Measurements from ENCODE around the gene TRAK1.

TRAK1 gene

DNA sequence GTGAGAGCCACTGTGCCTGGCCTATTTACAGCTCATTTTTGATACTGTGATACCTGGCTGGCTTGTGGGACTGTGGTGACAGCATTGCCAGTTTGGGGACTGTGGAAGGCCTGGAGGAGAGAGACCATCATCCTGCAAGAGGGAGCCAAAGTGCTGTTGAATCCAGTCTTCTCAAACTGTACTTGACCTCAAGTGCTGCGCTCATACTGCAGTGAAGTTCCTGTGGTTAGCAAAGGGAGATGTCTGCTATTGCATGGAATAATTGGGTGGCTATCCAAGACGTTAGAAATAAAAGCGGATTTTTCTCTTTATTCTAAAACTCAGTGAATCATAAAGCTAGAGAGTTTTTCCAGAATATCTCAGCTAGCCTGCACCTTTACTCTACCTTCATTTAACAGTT, 91.4 kb downstream of the TRAK1 start:
- FAIRE-seq, result no peak

DNA sequence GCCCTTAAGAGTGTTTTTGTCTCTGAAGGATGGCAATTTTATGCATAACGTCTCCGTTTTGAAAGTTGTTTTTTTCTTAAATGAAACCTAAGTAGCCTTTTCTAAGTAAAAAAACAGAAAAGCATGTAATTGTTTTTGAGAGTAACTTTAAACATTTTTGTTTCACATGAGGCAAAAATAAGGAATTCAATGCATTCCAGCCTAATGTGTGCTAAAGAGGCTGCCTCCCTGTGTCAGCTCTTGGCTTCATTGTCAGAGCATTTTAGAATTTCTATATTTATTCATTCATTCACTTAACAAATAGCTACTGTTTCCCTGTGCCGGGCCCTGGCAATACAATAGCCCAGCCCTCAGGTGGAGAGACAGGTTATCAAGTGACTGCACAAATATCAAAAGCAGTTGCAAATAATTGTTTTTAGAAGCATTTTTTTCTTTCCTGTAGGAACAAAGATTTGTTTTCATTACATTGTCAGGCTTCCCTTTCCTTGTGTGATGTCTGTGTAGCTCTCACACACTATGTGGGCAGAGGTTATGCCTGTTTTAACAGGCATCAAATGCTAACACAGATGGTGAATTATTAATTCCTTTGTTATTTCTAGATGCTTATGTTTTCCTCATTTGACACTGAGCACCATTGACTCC, 93.0 kb downstream of the TRAK1 start:
- no peak for FAIRE-seq

GRCh38 chr3:42184651-42185443, 93.7 kb downstream of the TRAK1 start:
- FAIRE-seq, result no peak

DNA sequence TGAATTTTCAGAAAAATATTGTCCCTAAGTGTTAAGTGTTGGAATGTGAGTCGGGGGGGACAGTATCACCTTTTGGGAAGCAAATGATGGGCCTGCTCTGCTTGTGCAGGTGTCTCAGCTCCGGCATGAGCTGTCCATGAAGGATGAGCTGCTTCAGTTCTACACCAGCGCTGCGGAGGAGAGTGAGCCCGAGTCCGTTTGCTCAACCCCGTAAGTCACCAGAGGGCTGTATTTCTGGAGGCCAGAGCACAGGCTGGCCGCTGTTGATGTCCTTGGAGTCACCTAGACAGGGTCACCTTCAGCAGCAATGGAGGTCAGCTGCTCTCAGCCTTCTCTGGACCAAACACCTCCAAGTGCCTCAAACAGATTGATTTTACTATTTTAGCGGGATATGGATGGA, 96.8 kb downstream of the TRAK1 start:
- no peak for FAIRE-seq

GRCh38 chr3:42188376-42188775, 97.2 kb downstream of the TRAK1 start:
- FAIRE-seq, result no peak

DNA sequence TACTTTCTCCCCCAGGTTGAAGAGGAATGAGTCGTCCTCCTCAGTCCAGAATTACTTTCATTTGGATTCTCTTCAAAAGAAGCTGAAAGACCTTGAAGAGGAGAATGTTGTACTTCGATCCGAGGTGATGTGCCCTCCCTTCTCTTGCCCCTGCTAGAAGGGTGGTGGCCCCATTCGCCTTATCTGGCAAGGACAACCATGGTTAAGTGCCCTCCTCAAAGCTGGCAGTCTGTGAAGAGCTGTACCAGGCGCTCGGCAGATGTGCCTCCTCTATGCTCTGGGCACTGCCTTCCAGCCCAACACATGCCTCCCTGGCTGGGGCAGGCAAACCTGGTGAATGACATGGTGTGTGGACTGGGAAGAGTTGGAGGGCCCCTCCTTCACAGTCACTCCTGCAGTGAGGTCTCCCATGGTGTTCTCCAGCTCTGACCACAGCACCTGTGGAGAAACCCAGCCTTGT, 97.9 kb downstream of the TRAK1 start:
- FAIRE-seq, result no peak

- FAIRE-seq, result no peak
Observed at GRCh38 chr3:42189736-42190135, 98.6 kb downstream of the TRAK1 start.

DNA sequence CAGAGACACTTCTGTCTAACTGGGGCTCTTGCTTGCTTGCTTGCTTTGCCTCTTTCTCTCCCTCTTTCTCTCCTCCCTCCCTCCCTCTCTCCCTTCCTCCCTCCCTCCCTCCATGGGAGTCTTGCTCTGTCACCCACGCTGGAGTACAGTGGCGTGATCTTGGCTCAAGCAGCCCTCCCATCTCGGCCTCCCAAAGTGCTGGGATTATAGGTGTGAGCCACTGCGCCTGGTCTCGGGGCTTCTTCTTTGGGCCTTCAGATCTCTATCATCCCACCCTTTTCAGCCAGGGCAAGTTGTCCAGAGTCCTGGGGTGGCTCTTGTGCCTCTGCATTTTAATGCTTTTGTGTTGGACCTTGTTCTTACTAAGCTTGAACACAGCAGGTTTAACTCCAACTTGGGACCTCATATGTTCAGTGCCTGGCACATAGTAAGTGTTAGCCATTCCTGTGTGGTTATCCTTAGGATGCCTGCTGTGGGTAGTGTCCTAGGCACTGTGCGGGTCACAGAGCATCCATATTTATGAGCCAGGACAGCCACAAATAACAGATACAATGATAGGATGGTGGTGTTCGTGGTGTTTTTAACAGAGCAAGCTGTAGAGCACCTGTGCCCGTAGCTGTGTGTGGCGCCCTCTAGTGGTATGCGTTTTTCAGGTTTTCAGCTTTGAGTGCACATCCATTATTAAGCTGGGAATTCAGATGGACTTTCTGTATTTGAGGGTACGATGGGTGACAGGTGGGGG, 99.7 kb downstream of the TRAK1 start:
- no peak for FAIRE-seq

DNA sequence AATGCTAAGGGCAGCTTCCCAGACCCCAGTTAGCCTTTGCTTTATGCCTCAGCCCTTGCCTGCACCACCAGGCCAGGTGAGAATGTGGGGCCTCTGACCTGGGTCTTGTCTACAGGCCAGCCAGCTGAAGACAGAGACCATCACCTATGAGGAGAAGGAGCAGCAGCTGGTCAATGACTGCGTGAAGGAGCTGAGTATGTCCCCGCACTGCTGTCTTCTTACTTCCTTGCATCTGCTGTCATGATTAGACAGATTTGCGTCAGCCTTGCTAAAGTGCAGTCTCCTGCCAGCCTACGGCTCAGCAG, 100.2 kb downstream of the TRAK1 start:
- no peak for FAIRE-seq

DNA sequence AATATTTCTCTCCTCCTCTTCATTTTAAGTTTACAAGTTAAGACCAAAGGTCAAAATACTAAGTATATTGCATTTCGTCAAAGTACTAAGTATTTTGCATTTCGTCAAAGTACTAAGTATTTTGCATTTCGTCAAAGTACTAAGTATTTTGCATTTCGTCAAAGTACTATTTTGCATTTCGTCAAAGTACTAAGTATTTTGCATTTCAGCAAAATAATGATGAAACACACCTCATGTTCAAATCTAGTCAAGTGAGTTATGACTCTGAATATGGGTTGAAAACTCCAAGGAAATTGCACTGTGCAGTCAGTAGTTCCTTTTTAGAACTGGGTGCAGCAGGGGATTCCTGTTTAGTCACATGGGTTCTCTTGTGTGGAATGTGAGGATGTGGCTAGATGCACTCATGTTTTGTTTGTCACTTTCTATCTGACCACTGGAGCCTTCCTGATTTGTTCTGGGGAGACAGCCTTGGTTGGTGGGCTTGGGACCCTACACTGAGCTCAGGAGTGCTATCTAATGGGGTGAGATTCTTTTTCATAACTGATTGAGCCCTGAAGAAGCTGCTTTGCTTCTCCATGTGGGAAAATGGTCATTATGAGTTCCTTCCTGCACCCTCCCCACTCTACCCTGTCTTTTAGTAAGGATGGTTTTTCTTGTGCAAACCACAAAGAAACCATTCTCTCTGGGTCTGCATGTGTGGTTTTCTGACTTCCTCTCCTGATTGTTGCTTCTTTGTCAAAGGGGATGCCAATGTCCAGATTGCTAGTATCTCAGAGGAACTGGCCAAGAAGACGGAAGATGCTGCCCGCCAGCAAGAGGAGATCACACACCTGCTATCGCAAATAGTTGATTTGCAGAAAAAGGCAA, 101.4 kb downstream of the TRAK1 start:
- FAIRE-seq, result no peak

DNA sequence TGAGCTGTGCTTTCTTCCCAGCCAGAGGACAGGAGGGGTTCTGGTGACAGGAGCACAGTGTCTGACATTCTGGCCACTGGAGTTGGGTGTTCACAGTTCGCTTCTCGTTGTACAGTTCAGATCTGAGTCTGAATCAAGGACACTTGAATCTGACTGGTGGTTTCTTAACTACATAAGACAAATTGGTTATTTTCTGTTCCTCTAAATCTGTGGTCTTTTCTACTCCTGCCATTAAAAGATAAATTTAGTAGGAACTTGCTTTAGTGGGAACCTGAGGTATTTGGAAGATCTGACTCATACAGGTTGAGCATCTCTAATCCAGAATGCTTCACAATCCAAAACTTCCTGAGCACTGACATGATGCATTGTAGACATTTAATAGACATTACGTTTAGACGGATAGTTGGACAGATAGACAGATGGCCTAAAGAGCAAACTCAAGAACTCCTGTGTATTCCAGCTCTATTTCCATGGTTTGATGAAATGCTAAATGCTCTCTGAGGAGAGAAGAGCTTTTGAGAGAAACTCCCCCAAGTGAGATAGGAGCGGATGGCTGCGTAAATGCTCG, 103.9 kb downstream of the TRAK1 start:
- FAIRE-seq, result no peak

GRCh38 chr3:42195879-42196330, 104.7 kb downstream of the TRAK1 start:
- FAIRE-seq, result no peak

GRCh38 chr3:42198709-42199108, 107.6 kb downstream of the TRAK1 start:
- no peak for FAIRE-seq

DNA sequence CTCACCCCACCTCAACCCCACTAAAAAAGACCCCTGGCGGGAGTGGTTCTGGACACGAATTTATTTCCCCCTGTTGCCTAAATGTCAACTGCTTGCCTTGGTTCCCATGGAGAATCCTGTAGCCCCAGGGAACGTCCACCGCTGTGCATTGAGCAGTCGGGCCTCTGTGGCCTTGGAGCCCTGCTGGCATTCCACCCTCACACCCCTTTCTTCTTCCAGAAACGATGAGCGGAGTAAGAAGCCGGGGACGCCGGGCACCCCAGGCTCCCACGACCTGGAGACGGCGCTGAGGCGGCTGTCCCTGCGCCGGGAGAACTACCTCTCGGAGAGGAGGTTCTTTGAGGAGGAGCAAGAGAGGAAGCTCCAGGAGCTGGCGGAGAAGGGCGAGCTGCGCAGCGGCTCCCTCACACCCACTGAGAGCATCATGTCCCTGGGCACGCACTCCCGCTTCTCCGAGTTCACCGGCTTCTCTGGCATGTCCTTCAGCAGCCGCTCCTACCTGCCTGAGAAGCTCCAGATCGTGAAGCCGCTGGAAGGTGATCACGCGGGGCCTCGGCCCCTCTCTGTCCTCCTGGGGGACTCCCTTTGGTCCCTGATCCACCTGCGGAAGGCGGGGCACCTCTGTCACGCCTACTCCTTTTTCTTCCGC, 111.2 kb downstream of the TRAK1 start:
- FAIRE-seq, result no peak

- no peak for FAIRE-seq
Observed at GRCh38 chr3:42204867-42205599, 113.9 kb downstream of the TRAK1 start.

DNA sequence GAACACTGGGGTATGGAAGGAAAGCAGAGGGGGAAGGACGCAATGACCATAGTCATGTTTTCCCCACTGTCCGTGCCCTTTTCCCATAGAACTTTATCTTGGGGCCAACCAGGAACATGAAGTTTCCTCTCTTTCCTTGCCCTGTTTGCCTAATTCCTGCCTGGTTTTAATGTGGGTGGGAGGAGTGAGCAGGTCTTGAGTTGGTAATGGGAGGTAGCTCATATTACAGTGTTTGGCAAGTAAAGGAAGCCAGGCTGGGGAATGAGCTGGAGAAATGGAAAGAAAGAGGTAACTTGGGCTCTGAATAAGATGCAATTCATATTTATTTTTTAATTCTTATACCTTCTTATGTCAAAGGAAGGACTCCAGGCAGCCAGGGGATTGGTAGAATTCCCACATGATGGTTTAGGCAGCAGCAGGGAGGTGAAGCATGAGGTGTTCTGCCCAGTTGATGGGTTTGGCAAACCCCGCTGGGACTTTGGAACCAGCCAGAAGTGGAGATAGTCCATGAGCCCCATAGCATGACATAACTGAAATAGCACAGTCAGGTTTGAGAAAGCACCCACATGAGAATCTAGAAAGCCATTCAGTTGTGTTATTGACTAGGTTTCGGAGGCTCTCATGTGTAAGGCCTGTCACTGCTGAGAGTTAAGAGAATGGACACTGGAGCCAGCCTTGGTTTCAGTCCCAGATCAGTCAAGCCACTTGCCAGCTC, 114.8 kb downstream of the TRAK1 start:
- FAIRE-seq, result no peak

DNA sequence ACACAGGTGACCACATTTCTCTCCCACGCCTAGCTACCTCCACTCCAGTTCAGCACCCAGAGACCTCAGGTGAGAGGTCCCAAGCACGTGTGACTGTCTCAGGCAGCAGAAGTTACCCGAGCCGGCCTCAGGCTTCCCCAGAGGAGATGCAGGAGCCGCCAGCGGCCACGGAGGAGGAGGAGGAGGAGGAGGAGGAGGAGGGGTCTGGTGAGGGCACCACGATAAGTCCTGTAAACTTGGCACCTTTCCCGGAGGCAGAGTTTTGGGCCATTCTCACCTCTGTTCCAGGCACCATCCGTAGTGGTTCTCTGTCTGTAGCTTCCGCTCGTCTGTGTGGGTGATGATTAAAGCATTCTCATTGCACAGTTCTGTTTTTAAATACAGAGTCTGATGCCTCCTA, 118.8 kb downstream of the TRAK1 start:
- no peak for FAIRE-seq

DNA sequence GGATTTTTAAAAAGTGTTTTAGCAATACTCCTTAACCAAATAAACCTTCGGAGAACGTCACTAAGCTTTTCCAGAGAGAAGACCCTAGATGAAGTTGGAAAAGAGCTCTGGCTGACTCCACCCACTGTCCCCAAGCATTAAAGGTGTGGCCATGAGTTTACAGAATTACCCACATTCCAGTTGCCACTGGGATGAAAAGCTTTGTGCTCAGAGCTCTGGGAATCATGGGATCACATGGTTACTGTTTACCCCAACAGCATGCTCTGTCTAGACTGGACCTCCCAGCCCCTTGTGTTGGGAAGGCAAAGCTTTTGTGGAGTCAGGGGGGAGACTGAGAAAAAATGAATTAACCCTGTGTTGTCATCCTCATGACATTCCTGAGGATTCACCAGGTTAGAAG, 119.6 kb downstream of the TRAK1 start:
- FAIRE-seq, result no peak

DNA sequence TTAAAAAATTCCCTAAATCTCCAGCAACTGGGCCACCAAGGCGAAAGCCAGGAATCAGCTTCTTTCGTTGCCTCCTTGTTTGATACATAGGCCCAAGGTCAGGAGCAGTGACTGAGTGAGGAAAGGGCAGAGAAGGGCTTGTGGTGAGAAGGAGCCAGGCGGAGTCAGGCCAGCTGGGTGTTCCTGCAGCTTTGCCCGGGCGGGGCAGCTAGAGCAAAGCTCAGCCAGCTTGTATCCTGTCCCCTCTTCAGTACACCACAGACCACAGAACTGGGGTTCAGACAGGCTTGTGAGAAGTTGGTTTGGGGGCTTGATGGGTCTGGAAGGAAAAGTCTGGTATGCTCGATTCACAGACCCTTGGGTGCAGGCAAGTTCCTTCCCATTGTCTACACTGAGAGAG, 122.3 kb downstream of the TRAK1 start:
- FAIRE-seq, result no peak

DNA sequence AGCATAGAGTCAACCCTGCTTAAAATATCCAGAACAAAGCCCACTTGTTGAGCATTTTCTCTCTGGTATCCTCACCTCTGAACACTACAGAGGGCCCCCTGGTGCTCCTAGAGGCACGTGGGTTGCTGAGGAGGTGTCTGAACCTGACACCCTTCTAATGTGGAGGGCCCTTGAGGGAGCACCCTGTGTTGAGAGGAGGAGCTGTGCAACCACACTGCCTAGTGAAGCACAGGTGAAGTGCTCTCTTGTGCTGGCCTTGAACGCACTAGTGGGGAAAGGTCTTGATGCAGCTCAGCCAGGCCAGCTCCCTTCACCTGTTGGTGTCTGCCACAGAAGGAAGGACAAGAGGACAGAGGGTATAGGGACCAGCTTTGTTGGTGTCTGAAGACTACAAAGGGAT, 122.9 kb downstream of the TRAK1 start:
- FAIRE-seq, result no peak

All from A204.1 (cell line).